Astrocyte (in vitro differentiated cells and primary cell): ENCODE measurements around the gene DCC. TPM values are rescaled to one million over a fixed set of nuclear protein-coding genes. Genes with fewer than 3 reads are reported as not detected.

ENCODE experiments used
- DNase-seq: peaks from one replicate; pipeline ENCODE4 v3.0.0-alpha.2; 2010; ENCODE audit warnings: low read depth
- FAIRE-seq: peaks from 2 replicates; lab custom pipeline; 2011; peaks lifted over from hg19 to GRCh38; lab: Jason Lieb, UNC
- H2AFZ ChIP-seq: 2 replicates; pipeline ENCODE4 v1.6.0; 2012; ENCODE audit warnings: low read depth, low read length, inconsistent platforms
- H3K27ac ChIP-seq: 2 replicates; pipeline ENCODE4 v1.5.1; 2011; ENCODE audit warnings: low read depth, low read length, inconsistent platforms
- H3K27me3 ChIP-seq: 2 replicates; pipeline ENCODE4 v1.6.0; 2011; ENCODE audit warnings: low read length, inconsistent platforms; ENCODE audit not compliant: insufficient read depth
- H3K36me3 ChIP-seq: 2 replicates; pipeline ENCODE4 v1.5.1; 2011; ENCODE audit warnings: low read length, inconsistent platforms; ENCODE audit not compliant: insufficient read depth
- H3K4me1 ChIP-seq: 2 replicates; pipeline ENCODE4 v1.5.1; 2011; ENCODE audit warnings: low read length, inconsistent platforms; ENCODE audit not compliant: insufficient read depth
- H3K4me2 ChIP-seq: 2 replicates; pipeline ENCODE4 v1.6.0; 2012; ENCODE audit warnings: low read length, inconsistent platforms
- H3K4me3 ChIP-seq: 2 replicates; pipeline ENCODE4 v1.5.1; 2011; ENCODE audit warnings: low read depth, mild to moderate bottlenecking, low read length, inconsistent platforms; ENCODE audit not compliant: insufficient read depth
- H3K79me2 ChIP-seq: 2 replicates; pipeline ENCODE4 v1.6.0; 2012; ENCODE audit warnings: mild to moderate bottlenecking, low read length, inconsistent platforms; ENCODE audit not compliant: insufficient read depth
- H3K9ac ChIP-seq: 2 replicates; pipeline ENCODE4 v1.6.0; 2012; ENCODE audit warnings: mild to moderate bottlenecking, low read length, inconsistent platforms
- H3K9me3 ChIP-seq: 2 replicates; pipeline ENCODE4 v1.5.1; 2012; ENCODE audit warnings: low read depth, mild to moderate bottlenecking, low read length, inconsistent platforms; ENCODE audit not compliant: insufficient read depth
- H4K20me1 ChIP-seq: 2 replicates; pipeline ENCODE4 v1.6.0; 2012; ENCODE audit warnings: low read length, inconsistent platforms; ENCODE audit not compliant: insufficient read depth
- H3K27ac Mint-ChIP-seq: one replicate; pipeline ENCODE4 v1.8.0; 2021; ENCODE audit warnings: mild to moderate bottlenecking, mixed read lengths; ENCODE audit not compliant: unreplicated experiment
- H3K27me3 Mint-ChIP-seq: one replicate; pipeline ENCODE4 v1.8.0; 2021; ENCODE audit warnings: low read depth, mixed read lengths; ENCODE audit not compliant: unreplicated experiment
- H3K36me3 Mint-ChIP-seq: one replicate; pipeline ENCODE4 v1.8.0; 2021; ENCODE audit warnings: low read depth, mixed read lengths; ENCODE audit not compliant: unreplicated experiment
- H3K4me1 Mint-ChIP-seq: one replicate; pipeline ENCODE4 v1.8.0; 2021; ENCODE audit warnings: low read depth, mixed read lengths; ENCODE audit not compliant: unreplicated experiment
- H3K4me3 Mint-ChIP-seq: one replicate; pipeline ENCODE4 v1.8.0; 2021; ENCODE audit warnings: mild to moderate bottlenecking, moderate library complexity, mixed read lengths; ENCODE audit not compliant: unreplicated experiment
- H3K9me3 Mint-ChIP-seq: one replicate; pipeline ENCODE4 v1.8.0; 2021; ENCODE audit warnings: mild to moderate bottlenecking, mixed read lengths; ENCODE audit not compliant: unreplicated experiment
- CTCF ChIP-seq: IDR thresholded peaks from 2 replicates; pipeline ENCODE4 v1.5.1; 2011; ENCODE audit warnings: low read depth, mild to moderate bottlenecking, inconsistent platforms, low read length, moderate library complexity; ENCODE audit not compliant: insufficient read depth
- EZH2 ChIP-seq: IDR thresholded peaks from 2 replicates; pipeline ENCODE4 v1.6.1; 2012; ENCODE audit warnings: mild to moderate bottlenecking, low read length, inconsistent platforms; ENCODE audit not compliant: insufficient read depth
- total RNA-seq: library from RNA; stranded (reverse); gene quantifications from 2 replicates; pipeline ENCODE4 v1.2.1, GENCODE V29; 2021

The DCC gene
- total RNA-seq, 1 donor from 2014 or later, result 2.6 TPM

GRCh38 chr18:52715991-52716390, 376.0 kb downstream of the DCC start:
- no peaks in the 10 kb centered on the region for H3K4me1 ChIP-seq
- no peaks in the 10 kb centered on the region for H4K20me1 ChIP-seq
- no peak overlapping the region for H3K4me3 ChIP-seq
- H3K9me3 Mint-ChIP-seq, result no peaks in the 10 kb centered on the region
- H3K79me2 ChIP-seq, result no peaks in the 10 kb centered on the region
- no peaks in the 10 kb centered on the region for H3K9me3 ChIP-seq
- DNase-seq (no peak), FAIRE-seq (no peak)
- H3K36me3 Mint-ChIP-seq, result no peaks in the 10 kb centered on the region
- H3K4me1 Mint-ChIP-seq, result peaks cover 6% of the 10 kb centered on the region
- H3K27me3 Mint-ChIP-seq, result peaks cover 10% of the 10 kb centered on the region
- H3K36me3 ChIP-seq, result no peaks in the 10 kb centered on the region
- no peak overlapping the region for H3K4me2 ChIP-seq
- no peak overlapping the region for H3K27ac Mint-ChIP-seq
- H2AFZ ChIP-seq, result no peak overlapping the region
- no peaks in the 10 kb centered on the region for H3K27me3 ChIP-seq
- TF ChIP-seq CTCF (no peak), EZH2 (no peak)
- H3K9ac ChIP-seq, result no peak overlapping the region
- no peak overlapping the region for H3K27ac ChIP-seq
- H3K4me3 Mint-ChIP-seq, result no peak overlapping the region

GRCh38 chr18:52716973-52717372, 377.0 kb downstream of the DCC start:
- Mint-ChIP-seq H3K4me3 (no peak overlapping the region), H3K36me3 (no peaks in the 10 kb centered on the region), H3K9me3 (no peaks in the 10 kb centered on the region), H3K27ac (no peak overlapping the region), H3K4me1 (peaks cover 6% of the 10 kb centered on the region), H3K27me3 (peaks cover 10% of the 10 kb centered on the region)
- H3K36me3 ChIP-seq, result no peaks in the 10 kb centered on the region
- H3K4me1 ChIP-seq, result no peaks in the 10 kb centered on the region
- H3K79me2 ChIP-seq, result no peaks in the 10 kb centered on the region
- TF ChIP-seq EZH2 (no peak), CTCF (peak; percentile 17)
- no peak overlapping the region for H3K4me3 ChIP-seq
- FAIRE-seq (no peak), DNase-seq (peak; percentile 1)
- no peaks in the 10 kb centered on the region for H4K20me1 ChIP-seq
- no peak overlapping the region for H2AFZ ChIP-seq
- H3K9me3 ChIP-seq, result no peaks in the 10 kb centered on the region
- H3K27ac ChIP-seq, result no peak overlapping the region
- no peak overlapping the region for H3K4me2 ChIP-seq
- H3K9ac ChIP-seq, result no peak overlapping the region
- no peaks in the 10 kb centered on the region for H3K27me3 ChIP-seq

GRCh38 chr18:52722904-52723303, 382.9 kb downstream of the DCC start:
- Histone ChIP-seq H3K27me3 (no peaks in the 10 kb centered on the region), H3K79me2 (no peaks in the 10 kb centered on the region), H3K27ac (no peak overlapping the region), H3K4me3 (no peak overlapping the region), H3K4me2 (no peak overlapping the region), H3K9ac (no peak overlapping the region), H3K36me3 (no peaks in the 10 kb centered on the region), H3K4me1 (no peaks in the 10 kb centered on the region), H2AFZ (no peak overlapping the region), H4K20me1 (no peaks in the 10 kb centered on the region), H3K9me3 (no peaks in the 10 kb centered on the region)
- Mint-ChIP-seq H3K27me3 (no peaks in the 10 kb centered on the region), H3K9me3 (no peaks in the 10 kb centered on the region), H3K36me3 (no peaks in the 10 kb centered on the region), H3K4me3 (no peak overlapping the region), H3K27ac (peak overlapping the region; percentile 50), H3K4me1 (peaks cover 10% of the 10 kb centered on the region)
- DNase-seq, result no peak
- TF ChIP-seq EZH2, result no peak
- TF ChIP-seq CTCF, result no peak
- no peak for FAIRE-seq
